NCI-H446 (cell line): ENCODE measurements around the gene DGKQ.
A peak's percentile ranks its signal among the peaks of the same experiment; 100 is the strongest.

Experiments
- DNase-seq, 2 experiments: peaks; one replicate each; lab custom pipeline; 2025; lab: John Stamatoyannopoulos, UW

DGKQ gene

GRCh38 chr4:974668-975067 is 1.3 kb upstream of the DGKQ start:
- no peak for DNase-seq

- peak in 1 of 2 experiments; percentile 29 for DNase-seq
Observed at GRCh38 chr4:972651-973424, 531 bp downstream of the DGKQ start.

GRCh38 chr4:971666-972500 is 1.5 kb downstream of the DGKQ start:
- no peak for DNase-seq

GRCh38 chr4:970854-971520 is 2.4 kb downstream of the DGKQ start:
- DNase-seq = no peak

DNA sequence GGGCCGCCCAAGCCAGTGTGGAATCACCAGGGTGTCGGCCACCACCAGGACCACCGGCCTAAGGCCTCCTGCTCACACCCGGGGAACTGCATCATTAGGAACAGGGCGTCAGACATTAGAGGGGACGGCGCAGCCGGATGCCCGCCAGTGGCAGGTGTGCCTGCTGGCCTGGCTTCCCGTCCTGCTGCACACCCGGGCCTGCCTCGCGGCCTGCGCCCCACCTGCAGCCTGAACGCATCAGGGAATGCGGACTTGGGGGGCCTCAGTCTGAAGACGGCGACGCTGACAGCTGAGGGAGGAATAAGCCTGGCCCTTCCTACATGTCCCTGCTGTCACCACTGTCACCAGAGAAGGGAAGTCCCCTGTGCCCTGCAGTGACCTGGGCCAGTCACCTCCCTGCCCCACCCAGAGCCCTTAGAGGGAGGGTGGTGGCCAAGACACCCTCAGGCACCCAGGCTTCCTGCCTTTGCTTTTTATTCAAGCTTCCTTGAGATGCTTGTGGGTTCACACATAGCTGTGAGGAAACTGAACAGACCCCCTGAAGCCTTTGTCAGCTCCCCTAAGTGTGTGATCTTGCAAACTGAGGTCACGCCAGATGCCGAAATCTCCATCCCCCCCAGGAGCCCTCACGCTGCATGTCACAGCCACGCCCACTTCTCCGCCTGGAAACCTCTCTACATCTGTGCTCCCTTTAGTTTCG is 3.2 kb downstream of the DGKQ start:
- DNase-seq = no peak

GRCh38 chr4:968621-969394 is 4.6 kb downstream of the DGKQ start:
- DNase-seq = no peak

GRCh38 chr4:968221-968620 is 5.1 kb downstream of the DGKQ start:
- DNase-seq = no peak

DNA sequence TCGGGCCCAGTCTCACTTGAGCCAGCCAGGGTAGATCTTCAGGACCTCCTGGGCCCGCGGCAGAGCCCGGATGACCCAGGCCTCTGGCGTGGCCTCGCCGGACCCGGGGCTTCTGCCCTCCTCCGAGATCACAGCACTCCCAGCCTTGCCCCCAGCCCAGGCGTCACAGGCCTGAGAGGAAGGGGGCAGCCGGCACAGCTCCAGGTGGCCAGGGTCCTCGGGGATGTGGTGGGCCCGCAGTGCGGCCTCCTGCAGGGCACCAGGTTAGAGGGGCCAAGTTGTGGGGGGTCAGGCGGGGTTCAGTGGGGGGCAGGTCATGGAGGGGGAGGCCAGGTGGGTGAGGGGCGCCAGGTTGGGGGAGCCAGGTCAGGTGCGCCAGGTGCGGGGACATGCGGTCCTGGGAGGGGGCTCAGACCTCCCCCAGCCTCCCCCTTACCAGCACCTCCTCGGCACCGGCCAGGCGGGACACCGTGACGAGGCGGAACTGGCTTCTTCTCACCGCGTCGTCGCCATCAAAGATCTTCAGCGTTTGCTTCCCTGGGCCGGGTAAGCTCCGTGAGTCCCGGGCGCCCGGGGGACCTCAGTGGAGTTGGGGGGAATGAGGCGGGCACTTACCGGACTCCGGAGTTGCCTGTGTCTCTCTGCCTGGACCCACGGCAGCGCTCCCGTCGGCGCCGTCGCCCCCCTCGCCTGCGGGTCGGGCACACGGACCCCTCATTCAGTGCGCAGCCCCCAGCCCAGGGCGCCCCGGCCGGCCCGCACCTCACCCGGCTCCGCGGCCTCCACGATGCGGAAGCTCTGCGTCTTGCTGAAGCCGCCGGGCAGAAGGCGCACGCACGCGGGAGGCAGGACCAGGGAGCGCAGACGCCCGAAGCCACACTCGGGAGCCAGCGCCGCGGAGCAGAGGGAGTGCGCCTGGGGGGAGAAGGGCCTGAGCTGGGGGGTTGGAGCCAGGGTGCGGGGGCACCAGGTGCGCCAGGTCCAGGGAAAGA is 6.0 kb downstream of the DGKQ start:
- no peak for DNase-seq

GRCh38 chr4:966266-967112 is 6.9 kb downstream of the DGKQ start:
- no peak for DNase-seq

GRCh38 chr4:965766-966134 is 7.6 kb downstream of the DGKQ start:
- DNase-seq = no peak

DNA sequence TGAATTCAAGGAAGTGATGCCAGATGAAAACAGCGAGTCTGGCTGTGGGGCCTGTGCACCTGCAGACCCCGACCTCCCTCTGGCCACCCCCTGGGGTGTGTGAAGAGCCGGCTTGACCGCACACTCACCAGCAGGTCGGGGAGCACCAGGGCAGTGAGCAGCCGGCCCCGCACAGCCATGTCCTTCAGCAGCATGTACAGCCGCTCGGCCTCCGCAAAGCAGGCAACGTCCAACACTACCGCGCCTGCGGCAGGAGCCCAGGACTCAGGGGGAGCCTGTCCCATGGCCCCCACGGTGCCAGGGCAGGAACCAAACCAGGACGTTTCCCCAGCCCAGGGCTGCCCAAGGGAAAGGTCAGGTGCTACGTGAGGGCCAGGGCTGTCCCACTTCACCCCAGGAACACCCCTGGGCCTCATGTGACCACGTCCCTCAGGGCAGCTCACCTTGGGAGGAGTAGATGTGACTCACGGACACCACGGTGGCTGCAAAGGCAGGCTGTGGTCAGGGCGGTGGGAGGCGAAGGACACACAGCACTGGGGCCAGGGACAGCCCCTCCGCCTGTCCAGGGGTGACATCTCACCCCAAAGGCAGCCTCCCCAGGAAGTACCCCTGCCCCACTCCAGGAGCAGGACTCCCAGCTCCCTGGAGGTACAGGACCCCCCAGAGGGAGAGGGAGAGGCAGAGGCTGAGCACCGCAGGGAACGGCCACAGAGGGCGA is 8.2 kb downstream of the DGKQ start:
- DNase-seq = no peak

DNA sequence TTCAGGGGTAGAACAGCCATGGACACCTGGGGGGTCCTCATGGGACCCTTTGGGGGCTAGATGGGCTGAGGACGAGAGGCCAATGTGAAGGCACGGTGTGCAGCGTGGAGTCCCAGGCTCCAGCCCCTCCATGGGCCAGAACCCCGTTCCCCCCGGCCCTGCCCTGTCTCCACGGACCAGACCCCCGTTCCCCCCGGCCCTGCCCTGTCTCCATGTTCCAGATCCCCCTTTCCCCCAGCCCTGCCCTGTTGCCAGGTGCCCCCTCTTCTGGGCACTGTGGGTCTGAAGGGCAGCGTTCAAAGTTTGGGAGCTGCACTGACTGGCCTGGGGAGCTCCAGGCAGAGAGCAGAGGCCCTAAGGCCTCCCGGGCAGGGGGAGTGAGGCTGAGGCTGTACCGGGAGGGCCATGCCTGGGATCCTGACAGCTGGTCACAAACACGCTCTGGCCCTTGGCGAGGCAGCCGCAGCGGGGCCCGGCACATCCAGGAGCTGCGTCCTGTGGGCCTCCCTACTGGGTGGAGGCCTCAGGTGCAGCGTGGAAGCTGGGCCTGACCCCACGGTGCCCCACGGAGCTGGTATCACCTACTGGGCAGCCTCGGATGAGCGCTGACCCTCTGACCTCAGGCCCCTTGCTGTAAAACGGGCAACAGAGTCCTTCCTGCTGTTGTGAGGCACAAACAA is 8.9 kb downstream of the DGKQ start:
- DNase-seq = no peak

DNA sequence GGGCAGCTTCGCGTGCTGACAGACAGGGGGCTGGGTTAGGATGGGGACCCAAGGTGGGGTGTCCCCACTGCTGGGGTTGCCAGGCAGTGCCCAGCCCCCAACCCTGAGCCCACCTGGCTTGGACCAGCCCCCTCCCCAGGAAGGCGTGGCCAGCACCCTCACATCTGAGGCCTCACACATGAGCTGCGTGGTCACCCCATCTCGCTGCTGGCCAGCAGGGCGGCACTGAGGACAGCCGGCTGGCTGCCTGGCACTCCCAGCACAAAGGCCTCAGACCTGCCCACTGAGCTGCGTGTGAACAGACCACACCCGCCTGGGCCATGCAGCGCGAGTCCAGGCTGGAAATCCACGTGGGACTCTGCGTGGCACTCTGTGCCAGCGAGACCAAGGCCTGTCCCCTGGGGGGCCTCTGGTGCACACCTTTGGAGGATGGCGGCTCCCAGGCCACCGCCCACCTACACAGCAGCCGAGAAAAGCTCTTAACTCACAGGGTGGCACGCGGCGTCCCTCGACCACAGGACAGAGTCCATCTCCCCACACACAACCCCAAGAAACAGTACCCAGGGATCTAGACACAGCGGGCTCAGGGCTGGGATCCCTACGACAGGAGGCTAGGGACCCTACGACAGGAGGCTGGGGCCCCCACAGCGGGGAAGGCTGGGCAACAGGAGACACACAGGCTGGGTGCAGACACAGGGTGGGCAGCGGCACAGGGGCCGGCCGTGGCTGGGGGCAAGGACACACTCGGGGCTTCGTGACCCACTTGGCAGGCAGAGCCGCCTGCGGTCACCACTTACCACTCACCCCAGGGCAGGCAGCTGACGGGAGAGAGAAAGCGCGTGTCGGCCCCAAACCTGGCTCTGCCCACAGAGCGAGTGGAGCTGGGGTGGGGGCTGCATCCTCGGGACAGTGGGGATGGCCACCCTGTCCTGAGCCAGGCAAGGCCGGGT is 9.8 kb downstream of the DGKQ start:
- DNase-seq = no peak

GRCh38 chr4:962231-963208 is 10.8 kb downstream of the DGKQ start:
- no peak for DNase-seq

DNA sequence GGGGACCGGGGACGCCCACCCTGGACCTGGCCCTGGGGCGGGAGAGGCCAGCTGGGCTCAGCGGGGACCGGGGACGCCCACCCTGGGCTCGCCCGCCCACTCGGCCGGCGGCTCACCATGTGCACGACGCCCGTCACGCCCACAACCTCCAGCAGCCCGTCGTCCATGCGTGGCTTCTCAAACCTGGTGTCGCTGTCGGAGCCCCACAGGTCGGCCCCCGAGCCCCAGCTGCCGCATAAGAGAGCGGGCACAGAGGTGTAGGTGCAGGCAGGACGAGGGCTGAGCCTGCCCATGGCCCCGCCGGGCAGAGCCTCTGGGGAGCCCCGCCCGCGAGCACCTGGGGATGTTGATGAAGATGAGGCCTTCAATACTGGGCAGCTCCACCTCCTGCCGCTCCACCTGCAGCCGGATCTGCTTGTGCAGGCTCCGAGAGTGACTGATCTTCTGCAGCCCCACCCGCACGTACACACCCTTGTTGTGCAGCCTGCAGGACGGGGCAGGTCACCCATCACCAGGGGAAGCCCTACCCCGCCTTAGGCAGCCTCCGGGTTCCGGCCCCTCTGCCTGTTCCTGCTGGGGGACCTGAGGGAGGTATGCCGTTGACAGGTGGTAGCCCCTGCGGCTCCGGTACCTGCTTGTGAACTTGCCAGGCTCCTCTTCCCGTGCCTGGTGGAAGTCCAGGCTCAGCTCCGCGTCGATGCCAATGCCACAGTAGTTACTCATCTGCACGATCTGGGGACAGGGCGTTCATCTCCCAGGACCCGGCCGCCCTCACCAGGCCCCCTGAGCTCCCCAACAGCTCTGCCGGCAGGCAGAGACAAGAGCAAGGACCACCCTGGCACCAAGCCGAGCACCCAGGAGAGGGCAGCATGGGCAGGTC is 11.8 kb downstream of the DGKQ start:
- no peak for DNase-seq
